GM12878 (cell line): ENCODE data around the gene CYSRT1.

Source experiments
- ATF2 ChIP-seq: IDR thresholded peaks from 2 replicates; pipeline ENCODE4 v1.6.1; 2012; ENCODE audit warnings: low read length, inconsistent platforms
- ATF3 ChIP-seq: IDR thresholded peaks from 2 replicates; pipeline ENCODE4 v1.6.1; 2011; ENCODE audit warnings: low read depth, mild to moderate bottlenecking, low read length, moderate library complexity, borderline replicate concordance; ENCODE audit errors: extremely low read depth
- EZH2 ChIP-seq: IDR thresholded peaks from 2 replicates; pipeline ENCODE4 v1.6.1; 2012; ENCODE audit warnings: low read depth, mild to moderate bottlenecking, control low read depth, inconsistent platforms, low read length, borderline replicate concordance; ENCODE audit not compliant: control insufficient read depth
- KDM1A ChIP-seq: fragments of 200-600 bp; sonication (generic); IDR thresholded peaks from 2 replicates; pipeline ENCODE4 v1.6.1; 2016; ENCODE audit warnings: borderline replicate concordance
- MTA2 ChIP-seq: fragments of 450-650 bp; IDR thresholded peaks from 2 replicates; pipeline ENCODE4 v1.6.1; 2016; ENCODE audit warnings: low read depth, mild to moderate bottlenecking, moderate library complexity
- MXI1 ChIP-seq: fragments of 150-350 bp; IDR thresholded peaks from 2 replicates; pipeline ENCODE4 v1.6.1; 2011; ENCODE audit warnings: low read depth, mild to moderate bottlenecking, inconsistent platforms, low read length, improper control_type of control experiment
- POLR2A ChIP-seq: IDR thresholded peaks from 2 replicates; pipeline ENCODE4 v1.6.1; 2011; ENCODE audit warnings: low read depth, mild to moderate bottlenecking, low read length
- POLR2AphosphoS5 ChIP-seq: IDR thresholded peaks from 2 replicates; pipeline ENCODE4 v1.6.1; 2011; ENCODE audit warnings: mild to moderate bottlenecking, low read length, inconsistent platforms
- SIN3A ChIP-seq: IDR thresholded peaks from 2 replicates; pipeline ENCODE4 v1.6.1; 2012; ENCODE audit warnings: low read depth, low read length, improper control_type of control experiment
- SUZ12 ChIP-seq: fragments of 200-600 bp; sonication (generic); IDR thresholded peaks from one replicate; pipeline ENCODE4 v1.6.1; 2018; ENCODE audit warnings: antibody characterized with exemption, mild to moderate bottlenecking; ENCODE audit not compliant: unreplicated experiment
- TCF7 ChIP-seq: IDR thresholded peaks from 2 replicates; pipeline ENCODE4 v1.6.1; 2014; ENCODE audit warnings: antibody characterized with exemption, borderline replicate concordance
- TF ChIP-seq, protein P1 (sequence below), 3 experiments: IDR thresholded peaks in 2 of 3; conservative IDR thresholded peaks in 1 of 3; 2 replicates each; pipeline ENCODE4 v1.5.1; 2011; ENCODE audit warnings: low read depth in 3 of 3, low read length in 3 of 3, mild to moderate bottlenecking in 3 of 3, control low read depth in 2 of 3, moderate library complexity in 2 of 3, inconsistent platforms in 1 of 3, mixed read lengths in 1 of 3; ENCODE audit not compliant: control insufficient read depth in 2 of 3, insufficient read depth in 1 of 3; ENCODE audit errors: extremely low read depth in 1 of 3
- TF ChIP-seq, protein P2 (sequence below): IDR thresholded peaks from 2 replicates; pipeline ENCODE4 v1.6.1; 2011; ENCODE audit warnings: borderline replicate concordance, low read depth, mild to moderate bottlenecking, moderate library complexity, mixed read lengths, low read length; ENCODE audit not compliant: insufficient read depth; ENCODE audit errors: extremely low read length
- TF ChIP-seq, protein P3 (sequence below): IDR thresholded peaks from 2 replicates; pipeline ENCODE4 v1.6.1; 2011; ENCODE audit warnings: low read depth, low read length, improper control_type of control experiment, borderline replicate concordance

GRCh38 chr9:137206602-137207001, 18.4 kb upstream of the CYSRT1 start:
- no peak for TF ChIP-seq MXI1
- no peak for TF ChIP-seq POLR2A
- TF ChIP-seq, protein P1, sequence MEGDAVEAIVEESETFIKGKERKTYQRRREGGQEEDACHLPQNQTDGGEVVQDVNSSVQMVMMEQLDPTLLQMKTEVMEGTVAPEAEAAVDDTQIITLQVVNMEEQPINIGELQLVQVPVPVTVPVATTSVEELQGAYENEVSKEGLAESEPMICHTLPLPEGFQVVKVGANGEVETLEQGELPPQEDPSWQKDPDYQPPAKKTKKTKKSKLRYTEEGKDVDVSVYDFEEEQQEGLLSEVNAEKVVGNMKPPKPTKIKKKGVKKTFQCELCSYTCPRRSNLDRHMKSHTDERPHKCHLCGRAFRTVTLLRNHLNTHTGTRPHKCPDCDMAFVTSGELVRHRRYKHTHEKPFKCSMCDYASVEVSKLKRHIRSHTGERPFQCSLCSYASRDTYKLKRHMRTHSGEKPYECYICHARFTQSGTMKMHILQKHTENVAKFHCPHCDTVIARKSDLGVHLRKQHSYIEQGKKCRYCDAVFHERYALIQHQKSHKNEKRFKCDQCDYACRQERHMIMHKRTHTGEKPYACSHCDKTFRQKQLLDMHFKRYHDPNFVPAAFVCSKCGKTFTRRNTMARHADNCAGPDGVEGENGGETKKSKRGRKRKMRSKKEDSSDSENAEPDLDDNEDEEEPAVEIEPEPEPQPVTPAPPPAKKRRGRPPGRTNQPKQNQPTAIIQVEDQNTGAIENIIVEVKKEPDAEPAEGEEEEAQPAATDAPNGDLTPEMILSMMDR (IDR thresholded peaks at IDR 0.05 in 2 of 3, conservative IDR thresholded peaks at IDR 0.05 in 1 of 3; ENCODE audit: control insufficient read depth in 2 of 3, extremely low read depth in 1 of 3, insufficient read depth in 1 of 3, low read depth in 3 of 3, low read length in 3 of 3): no peak
- TF ChIP-seq EZH2: no peak
- TF ChIP-seq TCF7: no peak
- TF ChIP-seq, protein P2, sequence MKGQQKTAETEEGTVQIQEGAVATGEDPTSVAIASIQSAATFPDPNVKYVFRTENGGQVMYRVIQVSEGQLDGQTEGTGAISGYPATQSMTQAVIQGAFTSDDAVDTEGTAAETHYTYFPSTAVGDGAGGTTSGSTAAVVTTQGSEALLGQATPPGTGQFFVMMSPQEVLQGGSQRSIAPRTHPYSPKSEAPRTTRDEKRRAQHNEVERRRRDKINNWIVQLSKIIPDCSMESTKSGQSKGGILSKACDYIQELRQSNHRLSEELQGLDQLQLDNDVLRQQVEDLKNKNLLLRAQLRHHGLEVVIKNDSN: no peak
- TF ChIP-seq SUZ12: no peak
- no peak for TF ChIP-seq SIN3A
- TF ChIP-seq KDM1A: no peak
- no peak for TF ChIP-seq ATF3
- TF ChIP-seq POLR2AphosphoS5: no peak
- TF ChIP-seq ATF2: no peak
- no peak for TF ChIP-seq MTA2
- TF ChIP-seq, protein P3, sequence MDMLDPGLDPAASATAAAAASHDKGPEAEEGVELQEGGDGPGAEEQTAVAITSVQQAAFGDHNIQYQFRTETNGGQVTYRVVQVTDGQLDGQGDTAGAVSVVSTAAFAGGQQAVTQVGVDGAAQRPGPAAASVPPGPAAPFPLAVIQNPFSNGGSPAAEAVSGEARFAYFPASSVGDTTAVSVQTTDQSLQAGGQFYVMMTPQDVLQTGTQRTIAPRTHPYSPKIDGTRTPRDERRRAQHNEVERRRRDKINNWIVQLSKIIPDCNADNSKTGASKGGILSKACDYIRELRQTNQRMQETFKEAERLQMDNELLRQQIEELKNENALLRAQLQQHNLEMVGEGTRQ: no peak
